ENCODE results near the gene YAE1.

YAE1 gene

DNA sequence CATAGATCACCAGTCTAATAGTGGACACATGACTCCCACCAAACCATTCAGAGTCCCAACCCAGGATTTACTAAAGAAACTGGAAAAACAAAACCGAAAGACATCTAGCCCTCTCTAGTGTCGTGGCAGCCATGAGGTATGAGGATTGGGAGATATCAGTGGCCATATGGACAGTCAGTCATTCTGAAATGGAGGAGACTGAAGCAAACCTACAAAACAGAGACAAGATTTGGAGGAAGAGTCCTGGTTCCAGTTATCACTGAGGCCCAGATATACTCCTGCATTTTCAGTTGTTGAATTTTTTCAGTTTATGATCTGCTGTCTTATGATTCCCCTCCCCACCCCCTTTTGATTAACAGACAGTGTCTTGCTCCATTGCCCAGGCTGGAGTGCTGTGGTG, 48.1 kb downstream of the YAE1 start:
- no peak for TF ChIP-seq CTCF (IDR thresholded peaks at IDR 0.05; ENCODE audit: low read depth, low read length)

DNA sequence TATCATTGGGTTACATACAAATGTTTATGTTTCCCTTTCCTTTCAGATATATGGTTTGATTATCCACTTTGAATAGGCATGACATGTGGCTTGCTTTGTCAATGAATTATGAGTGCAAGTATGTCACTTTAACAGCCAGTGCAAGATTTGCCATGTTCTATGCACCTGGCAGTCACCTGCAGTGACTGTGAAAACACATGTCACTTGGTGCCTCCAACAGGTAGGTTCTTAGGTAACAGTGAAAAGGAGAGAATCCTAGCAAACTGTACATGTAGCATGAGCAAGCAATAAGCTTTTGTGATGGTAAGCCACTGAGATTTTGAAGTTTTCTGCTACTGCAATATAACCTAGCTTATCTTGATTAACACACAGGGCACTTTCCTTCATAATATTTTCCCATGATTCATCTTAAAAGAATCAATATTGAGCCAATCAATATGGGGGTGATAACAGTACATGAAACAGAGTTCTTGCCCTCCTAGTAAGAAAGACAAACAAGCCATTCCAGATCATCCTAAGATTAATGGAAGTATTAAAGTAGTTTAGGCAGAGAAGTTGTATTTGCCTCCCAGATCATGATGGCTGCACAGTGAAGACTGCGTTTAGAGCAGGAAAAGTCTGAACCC, 49.3 kb downstream of the YAE1 start:
- H3K4me3 ChIP-seq (ENCODE audit: low read depth, low read length) = no peak overlapping the region
- no peak for TF ChIP-seq CTCF (IDR thresholded peaks at IDR 0.05; ENCODE audit: low read depth, low read length)

More for the DNA sequence above, 48.1 kb downstream of the YAE1 start:
- H3K4me3 ChIP-seq (ENCODE audit: low read depth, low read length) = no peak overlapping the region

GRCh38 chr7:39616138-39616537, 49.9 kb downstream of the YAE1 start:
- TF ChIP-seq CTCF (IDR thresholded peaks at IDR 0.05; ENCODE audit: low read depth, low read length) = no peak
- no peak overlapping the region for H3K4me3 ChIP-seq (ENCODE audit: low read depth, low read length)

GRCh38 chr7:39617005-39617404, 50.8 kb downstream of the YAE1 start:
- no peak for TF ChIP-seq CTCF (IDR thresholded peaks at IDR 0.05; ENCODE audit: low read depth, low read length)
- H3K4me3 ChIP-seq (ENCODE audit: low read depth, low read length) = no peak overlapping the region

DNA sequence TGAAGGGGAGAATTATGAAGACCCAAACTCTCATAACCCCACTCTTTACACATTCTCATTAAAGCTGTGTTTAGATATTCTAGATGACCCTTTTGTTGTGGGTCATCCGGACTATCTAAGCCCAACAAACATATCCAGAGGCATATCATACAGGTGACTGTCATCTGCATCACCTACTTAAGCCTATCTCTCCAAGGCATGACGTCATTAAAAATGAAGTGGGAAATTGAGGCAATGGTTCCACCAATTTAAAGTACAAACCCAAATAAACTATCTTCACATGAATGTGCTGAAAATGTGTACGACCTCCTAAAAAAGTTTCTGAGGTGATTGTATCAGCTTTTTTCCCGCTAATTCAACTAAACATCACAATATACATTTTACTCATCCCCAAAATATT, 52.7 kb downstream of the YAE1 start:
- no peak for TF ChIP-seq CTCF (IDR thresholded peaks at IDR 0.05; ENCODE audit: low read depth, low read length)

DNA sequence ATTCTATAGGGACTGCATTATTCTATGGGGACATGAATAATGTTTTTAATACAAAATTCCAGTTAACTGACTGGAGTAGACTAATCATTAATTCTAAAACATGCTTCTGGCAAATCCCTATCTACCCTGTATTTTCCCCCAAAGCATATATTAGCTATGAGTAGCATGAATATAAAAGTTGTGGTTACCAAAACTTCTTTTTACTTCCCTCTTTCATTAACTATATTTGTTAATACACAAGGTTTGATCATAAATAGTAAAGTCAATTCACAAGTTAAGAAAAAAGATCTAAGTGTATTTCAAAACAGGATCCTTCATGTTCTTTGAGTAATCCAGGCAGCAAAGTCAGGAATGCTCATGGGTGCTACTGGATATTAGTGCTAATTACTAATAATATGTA, 54.3 kb downstream of the YAE1 start:
- no peak for TF ChIP-seq CTCF (IDR thresholded peaks at IDR 0.05; ENCODE audit: low read depth, low read length)
- H3K4me3 ChIP-seq (ENCODE audit: low read depth, low read length) = no peak overlapping the region

More for the DNA sequence above, 52.7 kb downstream of the YAE1 start:
- no peak overlapping the region for H3K4me3 ChIP-seq (ENCODE audit: low read depth, low read length)

- no peak overlapping the region for H3K4me3 ChIP-seq (ENCODE audit: low read depth, low read length)
- no peak for TF ChIP-seq CTCF (IDR thresholded peaks at IDR 0.05; ENCODE audit: low read depth, low read length)
Observed at GRCh38 chr7:39621261-39621660, 55.1 kb downstream of the YAE1 start.

Measured in WI38 (cell line).